Germinal center (tissue), 1 donor: ENCODE data around the gene WDPCP.
A peak's percentile ranks its signal among the peaks of the same experiment; 100 is the strongest.
"Not testable (repeated sequence)": the region's sequence is repeated elsewhere in the genome, so short reads cannot be mapped to it uniquely, and the experiment has no call there.

ENCODE experiments used
- DNase-seq: peaks from one replicate; pipeline ENCODE4 v3.0.0; 2012; ENCODE audit warnings: mixed read lengths, low spot score

The WDPCP gene

GRCh38 chr2:63101954-63102353, 486.3 kb downstream of the WDPCP start:
- no peak for DNase-seq

GRCh38 chr2:63099032-63099431, 489.2 kb downstream of the WDPCP start:
- no peak for DNase-seq

- no peak for DNase-seq
Measured at GRCh38 chr2:63096491-63096890, 491.8 kb downstream of the WDPCP start.

GRCh38 chr2:63093502-63093901, 494.8 kb downstream of the WDPCP start:
- no peak for DNase-seq

DNA sequence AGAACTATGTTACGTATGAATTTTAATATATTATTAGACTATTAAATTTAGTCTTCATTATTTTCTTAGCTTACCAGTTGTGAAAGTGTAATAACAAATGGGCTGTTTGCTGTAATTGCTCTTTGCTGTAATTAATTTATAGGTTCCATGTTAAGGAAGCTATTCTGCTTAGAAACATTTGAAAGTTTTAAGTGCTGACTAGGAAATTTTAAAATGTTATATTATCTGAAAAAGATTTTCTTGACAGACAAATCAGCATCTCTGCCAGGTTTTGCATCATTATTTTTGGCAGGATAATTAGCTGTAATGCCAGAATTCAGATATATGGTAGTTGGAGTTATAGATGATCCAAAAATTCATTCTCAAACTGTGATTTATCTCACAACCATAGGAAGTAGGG, 495.4 kb downstream of the WDPCP start:
- DNase-seq: no peak

DNA sequence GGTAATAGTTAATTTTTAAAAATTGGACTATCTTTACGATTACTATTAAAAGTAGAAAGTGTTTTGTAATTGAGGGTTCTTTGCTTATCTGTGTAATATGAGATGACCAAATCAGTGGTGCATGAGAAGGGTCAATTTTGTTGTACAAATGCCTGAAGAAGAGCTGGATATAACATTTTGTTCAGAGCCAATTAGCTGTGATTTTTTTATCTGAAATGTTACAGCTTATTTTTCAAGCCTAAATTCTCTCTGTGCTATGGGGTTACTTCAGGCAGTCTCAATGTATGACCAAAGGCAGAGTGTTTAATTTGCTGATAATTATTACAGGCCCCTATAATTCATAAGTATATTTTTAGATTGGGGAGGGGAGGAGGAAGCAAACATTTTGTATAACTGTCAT, 495.9 kb downstream of the WDPCP start:
- no peak for DNase-seq

GRCh38 chr2:63086687-63087086, 501.6 kb downstream of the WDPCP start:
- no peak for DNase-seq

- no peak for DNase-seq
Measured at GRCh38 chr2:63081404-63081803, 506.9 kb downstream of the WDPCP start.

DNA sequence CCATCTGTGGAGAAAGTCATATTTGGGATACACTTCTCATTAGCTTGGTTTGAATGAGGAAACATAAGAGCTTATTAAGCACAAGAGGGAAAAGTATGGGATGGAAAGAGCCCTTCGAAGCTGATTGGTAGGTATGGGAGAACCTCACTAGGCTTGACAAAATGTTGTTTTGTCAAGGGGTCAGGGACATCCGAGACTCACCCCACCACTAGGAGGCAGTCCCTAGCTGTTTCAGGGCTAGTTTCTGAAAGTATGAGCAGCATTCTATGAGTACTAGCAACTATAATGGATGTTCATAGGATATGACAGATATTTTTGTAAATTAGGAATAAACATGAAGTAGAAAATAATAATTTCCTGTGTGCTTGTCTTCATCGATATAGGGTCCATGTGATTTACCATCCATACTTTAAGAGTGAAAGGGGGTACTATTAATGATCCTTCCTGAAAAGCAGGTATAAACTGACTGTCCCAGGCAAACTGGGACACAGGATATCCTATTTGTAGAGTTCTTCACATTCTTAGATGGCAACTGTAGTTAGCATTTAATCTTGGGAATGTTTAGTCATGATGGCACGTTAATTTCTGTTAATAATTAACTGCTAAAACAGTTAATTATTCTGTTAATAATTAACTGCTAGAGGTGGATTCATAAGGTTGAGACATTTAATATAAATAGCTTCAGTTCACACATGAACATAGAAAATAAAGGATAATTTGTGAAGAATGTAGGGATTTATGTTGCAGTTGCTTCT, 509.2 kb downstream of the WDPCP start:
- peak; percentile 20 for DNase-seq

- DNase-seq: not testable (repeated sequence)
Measured at GRCh38 chr2:63074399-63074798, 513.9 kb downstream of the WDPCP start.

- no peak for DNase-seq
Measured at GRCh38 chr2:63073994-63074393, 514.3 kb downstream of the WDPCP start.

GRCh38 chr2:63071664-63072063, 516.6 kb downstream of the WDPCP start:
- DNase-seq: no peak
